HG03442 (cell line): ENCODE measurements around the gene PLEKHJ1.
"Not testable (repeated sequence)": the region's sequence is repeated elsewhere in the genome, so short reads cannot be mapped to it uniquely, and the experiment has no call there.

ENCODE experiments used
- ATAC-seq: cut with Tn5 transposase; IDR thresholded peaks from one replicate; pipeline ENCODE4 v1.9.1; 2021; ENCODE audit warnings: mild to moderate bottlenecking, moderate library complexity; ENCODE audit not compliant: unreplicated experiment

Gene PLEKHJ1

DNA sequence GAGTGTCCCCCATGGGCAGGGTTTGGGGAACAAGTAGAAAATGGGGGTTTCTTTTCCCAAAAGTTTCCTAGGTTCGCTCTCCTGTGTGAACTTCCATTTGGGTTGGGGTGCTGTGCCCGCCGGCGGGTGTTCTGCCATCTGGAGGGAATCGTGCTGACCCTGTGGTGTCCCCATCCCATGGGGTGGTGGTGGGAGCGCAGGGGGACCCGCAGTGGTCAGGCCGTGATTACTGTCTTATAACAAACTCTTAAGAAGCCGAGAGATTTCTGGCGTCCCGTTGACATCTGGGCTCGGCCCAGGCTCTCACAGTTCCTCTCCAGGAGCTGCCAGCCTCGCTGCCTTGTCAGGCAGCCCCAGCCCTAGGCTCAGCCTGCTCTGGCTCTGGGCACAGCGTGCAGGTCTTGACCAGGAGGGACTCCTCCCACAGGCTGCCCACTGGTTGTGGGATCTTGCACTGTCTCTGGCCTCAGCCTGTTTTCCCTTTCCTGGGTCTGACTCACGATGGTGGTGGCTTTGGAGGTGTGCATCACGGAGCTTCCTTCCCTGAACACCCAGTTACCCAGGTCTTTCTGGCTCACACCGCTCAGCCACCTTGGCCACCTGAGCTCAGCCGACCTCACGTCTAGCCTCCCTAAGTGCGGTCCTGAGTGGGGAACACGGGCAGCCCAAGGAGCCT is 34.5 kb downstream of the PLEKHJ1 start:
- ATAC-seq: no peak

DNA sequence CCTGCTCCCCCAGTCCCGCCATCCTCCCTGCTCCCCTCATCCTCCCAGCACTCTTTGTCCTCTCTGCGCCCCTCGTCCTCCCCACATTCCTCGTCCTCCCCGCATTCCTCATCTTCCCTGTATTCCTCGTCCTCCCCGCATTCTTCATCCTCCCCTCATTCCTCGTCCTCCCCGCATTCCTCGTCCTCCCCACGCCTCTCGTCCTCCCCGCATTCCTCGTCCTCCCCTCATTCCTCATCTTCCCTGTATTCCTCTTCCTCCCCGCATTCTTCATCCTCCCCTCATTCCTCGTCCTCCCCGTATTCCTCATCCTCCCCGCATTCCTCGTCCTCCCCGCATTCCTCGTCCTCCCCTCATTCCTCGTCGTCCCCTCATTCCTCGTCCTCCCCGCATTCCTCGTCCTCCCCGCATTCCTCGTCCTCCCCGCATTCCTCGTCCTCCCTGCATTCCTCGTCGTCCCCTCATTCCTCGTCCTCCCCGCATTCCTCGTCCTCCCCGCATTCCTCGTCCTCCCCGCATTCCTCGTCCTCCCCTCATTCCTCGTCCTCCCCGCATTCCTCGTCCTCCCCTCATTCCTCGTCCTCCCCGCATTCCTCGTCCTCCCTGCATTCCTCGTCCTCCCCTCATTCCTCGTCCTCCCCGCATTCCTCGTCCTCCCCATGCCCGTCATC is 35.4 kb downstream of the PLEKHJ1 start:
- ATAC-seq: not testable (repeated sequence)

DNA sequence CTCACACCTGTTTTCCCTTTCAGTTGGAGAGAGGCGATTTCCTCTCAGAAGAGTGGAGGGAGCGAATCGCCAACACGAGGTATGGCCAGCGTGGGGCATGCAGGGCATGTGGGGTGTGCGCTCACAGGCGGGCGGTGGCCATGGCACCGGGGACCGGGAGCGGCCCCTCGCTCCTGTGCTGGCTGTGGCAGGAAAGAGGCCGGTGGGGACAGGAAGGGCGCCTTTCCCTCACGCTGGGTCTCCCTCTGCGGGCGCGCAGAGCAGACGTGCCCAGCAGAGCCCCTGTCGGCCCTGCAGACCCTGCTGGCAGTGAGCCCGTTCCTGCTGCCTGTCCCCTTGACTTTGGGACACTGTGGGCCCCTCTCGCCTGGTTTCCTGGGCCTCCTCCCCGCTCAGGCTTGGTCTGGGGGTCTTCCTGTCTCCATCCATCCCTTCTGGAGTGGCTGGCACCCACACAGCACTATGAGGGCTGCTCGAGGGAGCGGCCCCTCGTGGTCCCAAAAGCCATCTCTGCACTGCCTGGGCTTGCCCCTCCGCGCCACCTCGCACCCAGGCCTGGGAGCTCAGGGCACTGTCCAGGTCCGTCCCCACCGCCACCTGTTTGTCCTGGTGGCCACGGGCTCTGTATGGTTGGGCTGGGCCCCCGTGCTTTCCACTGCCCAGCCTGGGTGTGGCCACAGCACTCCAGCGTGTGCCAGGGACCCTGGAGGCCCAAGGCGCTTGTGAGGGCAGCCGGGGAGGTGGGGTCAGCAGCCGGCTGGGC is 36.1 kb downstream of the PLEKHJ1 start:
- ATAC-seq: no peak

DNA sequence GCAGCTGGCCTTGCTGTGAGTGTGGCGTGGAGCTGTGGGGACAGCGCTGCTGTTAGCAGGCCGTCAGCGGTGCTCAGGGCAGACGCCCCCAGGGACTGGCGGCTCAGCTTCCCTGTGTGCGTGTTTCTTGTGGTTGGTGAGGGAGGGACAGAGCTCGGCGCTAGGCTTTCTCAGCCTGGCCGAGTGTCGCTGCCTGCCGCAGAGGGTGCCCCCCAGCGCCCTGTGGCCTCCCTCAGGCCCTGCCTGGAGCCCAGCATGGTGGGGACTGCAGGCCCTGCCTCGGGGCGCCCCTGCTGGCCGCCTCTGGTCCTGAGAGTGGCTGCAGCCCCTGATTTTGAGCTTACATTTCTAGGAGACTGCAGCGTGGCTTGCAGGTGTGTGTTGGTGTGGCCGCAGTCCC is 36.9 kb downstream of the PLEKHJ1 start:
- no peak for ATAC-seq

DNA sequence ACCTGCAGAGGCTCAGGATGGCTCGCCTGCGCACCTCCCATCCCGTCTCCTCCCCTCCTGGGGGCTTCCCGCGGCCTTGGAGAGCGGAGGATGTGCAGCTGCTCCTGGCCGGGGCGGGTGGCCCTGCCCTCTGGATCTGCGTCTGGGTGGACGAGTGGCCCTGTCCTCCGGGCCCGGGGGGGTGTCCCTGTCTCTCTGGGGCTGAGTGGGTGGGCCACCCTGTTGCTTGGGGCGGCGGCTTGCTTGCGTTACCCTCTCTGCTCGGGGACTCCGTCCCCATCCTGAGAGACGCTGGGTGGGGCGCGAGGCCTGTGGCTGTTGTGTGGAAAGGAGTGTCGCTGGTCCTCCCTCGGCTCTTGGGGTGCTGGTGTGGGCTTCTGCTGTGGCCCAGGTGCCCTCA is 37.8 kb downstream of the PLEKHJ1 start:
- ATAC-seq: no peak

DNA sequence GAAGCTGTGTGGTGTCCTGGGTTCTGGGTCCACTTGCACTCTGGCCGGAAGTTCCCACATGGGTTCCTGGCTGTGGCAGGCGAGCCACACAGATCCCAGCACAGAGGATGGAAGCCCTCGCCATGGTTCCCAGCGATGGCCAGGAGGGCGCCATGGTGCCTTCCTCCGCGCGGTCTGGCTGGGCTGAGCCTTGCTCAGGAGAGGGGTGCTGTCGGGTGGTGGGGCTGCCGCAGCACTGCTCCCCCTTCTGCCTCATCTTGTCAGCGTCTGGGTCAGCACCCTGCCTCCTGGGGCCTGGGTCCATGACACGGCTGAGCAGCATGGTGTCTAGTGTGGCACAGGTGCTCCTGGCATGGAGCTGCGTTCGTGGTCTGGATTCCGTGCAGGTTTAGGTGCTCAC is 38.9 kb downstream of the PLEKHJ1 start:
- no peak for ATAC-seq

- ATAC-seq: no peak
These were observed 40.2 kb downstream of the PLEKHJ1 start for GRCh38 chr19:2195914-2196313.

DNA sequence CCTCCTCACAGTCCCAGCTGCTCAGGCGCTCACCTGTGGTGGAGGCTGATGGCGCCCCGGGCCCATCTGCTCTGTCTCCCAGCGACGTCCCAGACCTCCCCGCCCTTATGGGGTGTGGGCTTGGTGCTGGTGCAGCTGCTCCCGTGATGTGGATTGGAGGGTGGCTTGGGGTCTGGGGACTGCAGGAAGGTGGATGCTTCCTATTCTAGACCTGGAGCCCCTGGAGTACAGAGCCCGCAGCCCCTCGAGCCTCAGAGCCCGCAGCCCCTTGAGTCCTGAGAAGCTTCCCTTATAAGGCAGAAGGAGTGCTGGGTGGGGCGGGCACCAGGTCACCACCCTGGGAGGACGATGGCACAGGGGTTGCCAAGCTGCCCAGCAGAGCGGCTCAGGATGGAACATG is 40.8 kb downstream of the PLEKHJ1 start:
- ATAC-seq: no peak

- no peak for ATAC-seq
These were observed 41.5 kb downstream of the PLEKHJ1 start for GRCh38 chr19:2194513-2195078.

GRCh38 chr19:2193807-2194206 is 42.3 kb downstream of the PLEKHJ1 start:
- ATAC-seq: no peak

GRCh38 chr19:2192862-2193261 is 43.3 kb downstream of the PLEKHJ1 start:
- no peak for ATAC-seq

- no peak for ATAC-seq
These were observed 44.4 kb downstream of the PLEKHJ1 start for GRCh38 chr19:2191456-2192310.

GRCh38 chr19:2190848-2191455 is 45.2 kb downstream of the PLEKHJ1 start:
- no peak for ATAC-seq

DNA sequence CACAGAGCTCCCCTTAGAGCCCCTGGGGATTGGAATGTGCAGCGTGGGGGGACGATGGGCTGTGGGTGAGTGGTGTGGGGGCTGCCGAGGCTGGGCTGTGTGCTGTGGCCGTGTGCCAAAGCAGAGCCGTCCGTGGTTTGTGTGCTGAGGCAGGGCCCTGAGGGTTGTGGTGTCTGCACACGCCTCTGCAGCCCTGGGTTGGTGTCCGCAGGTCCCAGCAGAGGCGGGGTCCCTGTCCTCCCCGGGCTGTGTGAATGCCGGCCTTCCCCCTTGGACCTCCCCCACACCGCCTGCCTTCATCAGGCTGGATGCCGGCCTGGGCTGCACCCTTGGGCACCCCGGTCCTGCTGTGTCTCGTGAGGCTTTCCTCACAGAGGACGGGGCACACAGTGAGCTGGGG is 46.2 kb downstream of the PLEKHJ1 start:
- ATAC-seq: no peak

GRCh38 chr19:2188708-2189385 is 47.3 kb downstream of the PLEKHJ1 start:
- no peak for ATAC-seq

GRCh38 chr19:2187159-2187558 is 49.0 kb downstream of the PLEKHJ1 start:
- no peak for ATAC-seq

GRCh38 chr19:2186071-2186846 is 49.9 kb downstream of the PLEKHJ1 start:
- ATAC-seq: no peak

DNA sequence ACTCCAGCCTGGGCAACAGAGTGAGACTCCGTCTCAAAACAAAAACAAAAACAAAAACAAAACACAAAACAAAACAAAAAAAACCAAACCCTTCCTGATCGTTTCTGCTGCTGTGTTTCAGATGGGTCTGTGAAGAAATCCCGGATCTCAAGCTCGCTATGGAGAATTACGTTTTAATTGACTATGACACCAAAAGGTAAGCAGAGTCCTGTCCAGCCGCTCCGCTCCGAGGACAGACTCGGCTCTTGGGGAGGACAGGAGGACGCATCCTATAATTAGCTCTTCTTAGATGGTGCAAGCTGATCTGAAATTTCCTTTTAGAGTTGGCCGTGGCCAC is 50.4 kb downstream of the PLEKHJ1 start:
- ATAC-seq: no peak

DNA sequence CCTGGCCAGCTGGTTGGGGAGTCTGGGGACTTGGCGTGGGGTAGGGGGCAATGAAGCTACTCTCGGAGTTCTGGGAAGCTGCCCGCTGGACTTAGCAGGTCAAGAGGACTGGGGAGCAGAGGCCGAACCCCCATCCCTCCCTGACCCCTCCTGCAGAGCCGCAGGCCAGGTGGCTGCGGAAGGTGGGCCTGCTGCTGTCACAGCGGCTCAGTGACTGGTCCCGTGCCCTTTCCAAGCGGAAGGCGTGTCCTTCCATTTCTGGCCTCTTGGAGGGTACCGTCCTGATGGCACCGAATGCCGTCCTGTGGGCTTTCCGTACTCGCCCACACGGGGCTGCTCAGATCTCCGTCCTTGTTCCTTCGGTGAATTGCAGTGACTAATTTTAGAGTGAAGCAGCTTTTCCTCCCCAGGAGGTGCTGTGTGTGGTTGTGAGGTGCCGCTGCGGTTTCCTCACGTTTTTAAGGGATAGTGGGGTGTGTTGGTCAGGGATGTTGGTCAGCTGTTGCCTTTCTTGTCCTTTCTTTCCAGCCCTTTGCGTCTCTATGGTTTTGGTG is 51.6 kb downstream of the PLEKHJ1 start:
- ATAC-seq: no peak
